SH-SY5Y (cell line): Measurements from ENCODE around the gene DPM1.

Experiments
- GATA2 ChIP-seq: IDR thresholded peaks from 2 replicates; pipeline ENCODE4 v1.6.1; 2011; ENCODE audit warnings: mild to moderate bottlenecking, low read depth, low read length
- GATA3 ChIP-seq: IDR thresholded peaks from 2 replicates; pipeline ENCODE4 v1.6.1; 2011; ENCODE audit warnings: low read depth, mild to moderate bottlenecking, low read length, moderate library complexity

DNA sequence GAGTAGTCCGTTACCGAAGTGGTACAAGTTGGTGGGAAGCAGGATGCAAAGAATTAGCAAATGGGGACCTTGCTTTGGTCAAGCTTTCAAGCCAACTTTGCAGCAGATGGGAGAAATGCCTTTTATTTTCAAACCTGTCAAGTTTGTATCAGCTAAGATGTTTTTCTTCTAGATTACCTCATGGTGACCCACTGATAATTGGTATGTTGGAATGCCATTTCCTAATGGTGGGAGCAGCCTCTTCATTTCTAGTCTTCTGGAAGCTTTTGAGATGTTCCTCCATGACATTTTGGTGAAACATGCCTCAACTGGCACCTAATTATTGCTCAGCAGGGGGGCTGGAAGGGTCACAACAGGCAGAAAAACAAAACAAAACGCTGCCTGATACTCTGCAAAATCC lies 70.8 kb downstream of the DPM1 start:
- TF ChIP-seq GATA2 (no peak), GATA3 (no peak)
